Liver (tissue), 9 donors: Measurements from ENCODE around the gene TSPAN8. TPM values are rescaled to one million over a fixed set of nuclear protein-coding genes. Genes with fewer than 3 reads are reported as not detected.

Source experiments
- DNase-seq: peaks from one replicate; pipeline ENCODE4 v3.0.0-alpha.2; 2017; ENCODE audit warnings: low spot score
- H3K27ac ChIP-seq, 2 donors: one replicate each; pipeline ENCODE4 v1.7.0; 2013; ENCODE audit warnings: inconsistent platforms in 2 of 2, low read length in 2 of 2, control low read depth in 1 of 2, low read depth in 1 of 2, mild to moderate bottlenecking in 1 of 2
- H3K27me3 ChIP-seq, 4 donors: one replicate each; pipeline versions ENCODE4 v1.6.1 to v1.7.0; 2013; ENCODE audit warnings: low read length in 3 of 4, inconsistent platforms in 1 of 4, mild to moderate bottlenecking in 1 of 4, moderate library complexity in 1 of 4; ENCODE audit not compliant: control insufficient read depth in 4 of 4, insufficient read depth in 4 of 4
- H3K36me3 ChIP-seq, 4 donors: one replicate each; pipeline versions ENCODE4 v1.6.1 to v1.7.0; 2013; ENCODE audit warnings: low read length in 3 of 4, mild to moderate bottlenecking in 3 of 4, low read depth in 1 of 4, moderate library complexity in 1 of 4; ENCODE audit not compliant: control insufficient read depth in 4 of 4, insufficient read depth in 3 of 4
- H3K4me1 ChIP-seq, 4 donors: one replicate each; pipeline versions ENCODE4 v1.6.1 to v1.7.0; 2013; ENCODE audit warnings: low read length in 3 of 4, mild to moderate bottlenecking in 3 of 4, moderate library complexity in 1 of 4; ENCODE audit not compliant: control insufficient read depth in 4 of 4, insufficient read depth in 4 of 4
- H3K4me3 ChIP-seq, 3 donors: one replicate each; pipeline versions ENCODE4 v1.6.1 to v1.7.0; 2013; ENCODE audit warnings: low read length in 3 of 3, control low read depth in 1 of 3, low read depth in 1 of 3, mild to moderate bottlenecking in 1 of 3
- H3K9ac ChIP-seq, 2 donors: one replicate each; pipeline ENCODE4 v1.7.0; 2013; ENCODE audit warnings: low read length in 2 of 2, mild to moderate bottlenecking in 2 of 2, moderate library complexity in 2 of 2, control low read depth in 1 of 2, low read depth in 1 of 2
- H3K9me3 ChIP-seq, 4 donors: one replicate each; pipeline versions ENCODE4 v1.6.1 to v1.7.0; 2013; ENCODE audit warnings: low read length in 3 of 4; ENCODE audit not compliant: control insufficient read depth in 4 of 4
- HNF4A ChIP-seq, 2 donors: conservative IDR thresholded peaks; 2 replicates each; pipeline ENCODE4 v1.6.1; 2016; ENCODE audit warnings: antibody characterized with exemption in 2 of 2, mild to moderate bottlenecking in 2 of 2
- HNF4G ChIP-seq: IDR thresholded peaks from 2 replicates; pipeline ENCODE4 v1.6.1; 2016; ENCODE audit warnings: antibody characterized with exemption
- JUND ChIP-seq, 2 donors: IDR thresholded peaks; 2 replicates each; pipeline ENCODE4 v1.6.1; 2016; ENCODE audit warnings: antibody characterized with exemption in 2 of 2
- RAD21 ChIP-seq, 2 donors: IDR thresholded peaks; 2 replicates each; pipeline ENCODE4 v1.6.1; 2016; ENCODE audit warnings: antibody characterized with exemption in 2 of 2, mild to moderate bottlenecking in 2 of 2
- RXRA ChIP-seq, 2 donors: IDR thresholded peaks; 2 replicates each; pipeline ENCODE4 v1.6.1; 2017 to 2018; ENCODE audit warnings: antibody characterized with exemption in 2 of 2, mild to moderate bottlenecking in 1 of 2
- SP1 ChIP-seq: IDR thresholded peaks from 2 replicates; pipeline ENCODE4 v1.6.1; 2018; ENCODE audit warnings: antibody characterized with exemption, mild to moderate bottlenecking
- TAF1 ChIP-seq: conservative IDR thresholded peaks from 2 replicates; pipeline ENCODE4 v1.6.1; 2016; ENCODE audit warnings: antibody characterized with exemption, mild to moderate bottlenecking
- YY1 ChIP-seq: IDR thresholded peaks from 2 replicates; pipeline ENCODE4 v1.6.1; 2016; ENCODE audit warnings: antibody characterized with exemption, mild to moderate bottlenecking
- WGBS: extraction: QIAGEN DNeasy Blood & Tissue Kit; methylation state at CpG from one replicate; pipeline ENCODE4 v1.1.7; 2013; 5-methylcytosine and 5-hydroxymethylcytosine counted together
- polyA plus RNA-seq, 2 donors: library from polyadenylated mRNA; stranded (reverse) in 1 of 2; unstranded in 1 of 2; fragments of 200-250 nt in 1 of 2; fragments of >200 nt in 1 of 2; fragmentation: Nextera tagmentation in 1 of 2; extraction: Ambion mirVana in 1 of 2; gene quantifications; one replicate each; pipeline versions ENCODE4 v1.2.1 to v1.2.3, GENCODE V29; 2013 to 2015
- total RNA-seq, 2 donors: library from RNA; depleted of rRNA; stranded (reverse); fragments of >200 nt; gene quantifications; one replicate each; pipeline ENCODE4 v1.2.3, GENCODE V29; 2014
- TF ChIP-seq, protein P1 (sequence below): IDR thresholded peaks from 2 replicates; pipeline ENCODE4 v1.6.1; 2016; ENCODE audit warnings: antibody characterized with exemption
- TF ChIP-seq, protein P2 (sequence below): fragments of 150-350 bp; IDR thresholded peaks from 2 replicates; pipeline ENCODE4 v1.5.1; 2017; ENCODE audit warnings: improper control_type of control experiment, low read depth, low read length; ENCODE audit not compliant: missing input control
- TF ChIP-seq, protein P3 (sequence below): IDR thresholded peaks from 2 replicates; pipeline ENCODE4 v1.6.1; 2016; ENCODE audit warnings: antibody characterized with exemption
- TF ChIP-seq, protein P4 (sequence below): IDR thresholded peaks from 2 replicates; pipeline ENCODE4 v1.6.1; 2016; ENCODE audit warnings: antibody characterized with exemption
- donor health status: healthy.
- donor health status: healthy.
- donor health status: healthy.
- donor health status: healthy.
- donor health status: healthy.

The TSPAN8 gene
- total and polyA plus RNA-seq, 4 donors, result 0.65 to 9.3 (median 5.2) TPM

DNA sequence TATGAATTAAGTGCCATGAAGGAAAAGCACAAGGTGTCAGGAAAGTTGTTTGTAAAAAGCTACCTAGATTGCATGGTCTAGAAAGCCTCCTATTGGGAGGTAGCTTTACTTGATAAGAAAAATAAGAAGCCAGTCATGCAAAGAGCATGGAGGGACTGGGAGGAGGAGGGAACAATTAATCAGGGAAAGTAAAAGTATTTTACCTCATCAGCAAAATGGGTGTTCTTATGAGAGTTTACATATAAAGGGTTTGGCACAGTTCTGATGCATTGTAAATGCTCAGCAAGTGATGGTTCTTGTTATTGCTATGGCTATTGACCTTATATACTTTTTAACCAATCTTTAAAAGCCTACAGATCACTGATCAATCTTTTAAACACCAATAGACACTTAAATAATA is 17.0 kb upstream of the TSPAN8 start (continued):
- no peak for TF ChIP-seq YY1

DNA sequence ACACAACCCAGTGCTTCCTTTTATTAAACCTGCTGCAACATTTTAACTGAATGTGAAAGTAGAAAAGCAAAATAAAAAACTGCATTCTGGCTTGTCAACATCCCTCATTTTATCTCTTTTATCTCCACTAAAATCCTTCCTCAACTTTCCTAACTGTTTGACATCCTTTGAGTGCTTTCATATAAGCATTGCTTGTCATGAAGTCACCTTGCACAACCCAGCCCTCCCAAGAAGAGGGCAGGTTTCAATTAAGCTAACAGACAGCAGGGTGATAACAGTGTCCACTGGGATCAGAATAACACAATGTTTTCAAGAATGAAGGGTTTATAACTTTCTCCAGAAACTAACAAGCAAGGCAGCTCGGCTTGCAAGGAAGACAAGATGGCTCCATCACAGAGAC is 16.3 kb upstream of the TSPAN8 start:
- Histone ChIP-seq H3K4me1 (peaks cover 0 to 13% (median 5%) of the 10 kb centered on the region in 4 donors), H3K36me3 (no peaks in the 10 kb centered on the region), H3K27ac (no peak overlapping the region), H3K4me3 (no peak overlapping the region), H3K9ac (no peak overlapping the region), H3K9me3 (no peaks in the 10 kb centered on the region), H3K27me3 (no peaks in the 10 kb centered on the region)
- 67% methylated on average over 1 of the region's 1 CpG for WGBS
- no peak for DNase-seq
- no peak for TF ChIP-seq YY1
- TF ChIP-seq, protein P1, sequence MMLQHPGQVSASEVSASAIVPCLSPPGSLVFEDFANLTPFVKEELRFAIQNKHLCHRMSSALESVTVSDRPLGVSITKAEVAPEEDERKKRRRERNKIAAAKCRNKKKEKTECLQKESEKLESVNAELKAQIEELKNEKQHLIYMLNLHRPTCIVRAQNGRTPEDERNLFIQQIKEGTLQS, result no peak
- TF ChIP-seq, protein P2, sequence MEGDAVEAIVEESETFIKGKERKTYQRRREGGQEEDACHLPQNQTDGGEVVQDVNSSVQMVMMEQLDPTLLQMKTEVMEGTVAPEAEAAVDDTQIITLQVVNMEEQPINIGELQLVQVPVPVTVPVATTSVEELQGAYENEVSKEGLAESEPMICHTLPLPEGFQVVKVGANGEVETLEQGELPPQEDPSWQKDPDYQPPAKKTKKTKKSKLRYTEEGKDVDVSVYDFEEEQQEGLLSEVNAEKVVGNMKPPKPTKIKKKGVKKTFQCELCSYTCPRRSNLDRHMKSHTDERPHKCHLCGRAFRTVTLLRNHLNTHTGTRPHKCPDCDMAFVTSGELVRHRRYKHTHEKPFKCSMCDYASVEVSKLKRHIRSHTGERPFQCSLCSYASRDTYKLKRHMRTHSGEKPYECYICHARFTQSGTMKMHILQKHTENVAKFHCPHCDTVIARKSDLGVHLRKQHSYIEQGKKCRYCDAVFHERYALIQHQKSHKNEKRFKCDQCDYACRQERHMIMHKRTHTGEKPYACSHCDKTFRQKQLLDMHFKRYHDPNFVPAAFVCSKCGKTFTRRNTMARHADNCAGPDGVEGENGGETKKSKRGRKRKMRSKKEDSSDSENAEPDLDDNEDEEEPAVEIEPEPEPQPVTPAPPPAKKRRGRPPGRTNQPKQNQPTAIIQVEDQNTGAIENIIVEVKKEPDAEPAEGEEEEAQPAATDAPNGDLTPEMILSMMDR, result no peak
- TF ChIP-seq TAF1, result no peak
- no peak for TF ChIP-seq HNF4G
- TF ChIP-seq, protein P3, sequence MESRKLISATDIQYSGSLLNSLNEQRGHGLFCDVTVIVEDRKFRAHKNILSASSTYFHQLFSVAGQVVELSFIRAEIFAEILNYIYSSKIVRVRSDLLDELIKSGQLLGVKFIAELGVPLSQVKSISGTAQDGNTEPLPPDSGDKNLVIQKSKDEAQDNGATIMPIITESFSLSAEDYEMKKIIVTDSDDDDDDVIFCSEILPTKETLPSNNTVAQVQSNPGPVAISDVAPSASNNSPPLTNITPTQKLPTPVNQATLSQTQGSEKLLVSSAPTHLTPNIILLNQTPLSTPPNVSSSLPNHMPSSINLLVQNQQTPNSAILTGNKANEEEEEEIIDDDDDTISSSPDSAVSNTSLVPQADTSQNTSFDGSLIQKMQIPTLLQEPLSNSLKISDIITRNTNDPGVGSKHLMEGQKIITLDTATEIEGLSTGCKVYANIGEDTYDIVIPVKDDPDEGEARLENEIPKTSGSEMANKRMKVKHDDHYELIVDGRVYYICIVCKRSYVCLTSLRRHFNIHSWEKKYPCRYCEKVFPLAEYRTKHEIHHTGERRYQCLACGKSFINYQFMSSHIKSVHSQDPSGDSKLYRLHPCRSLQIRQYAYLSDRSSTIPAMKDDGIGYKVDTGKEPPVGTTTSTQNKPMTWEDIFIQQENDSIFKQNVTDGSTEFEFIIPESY, result no peak

DNA sequence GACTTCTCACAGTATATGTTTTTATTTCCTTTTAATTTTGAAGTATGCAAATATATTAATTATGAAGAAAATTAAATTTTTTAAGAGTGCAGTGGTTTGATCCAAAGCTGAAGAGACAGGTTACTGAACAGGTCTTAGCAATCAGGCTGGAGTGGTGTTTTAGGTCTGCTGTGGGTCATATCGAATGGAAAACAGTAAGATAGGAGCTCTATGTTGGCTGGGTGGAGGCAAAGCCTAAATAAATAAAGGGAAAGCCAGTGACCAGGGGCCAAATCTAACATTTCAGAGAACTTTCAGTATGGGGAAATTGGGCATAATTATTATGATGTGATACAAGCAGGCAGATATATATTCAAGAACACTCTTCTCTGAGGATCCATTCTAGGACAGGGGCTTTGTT is 12.7 kb upstream of the TSPAN8 start:
- no peaks in the 10 kb centered on the region for H3K9me3 ChIP-seq
- TF ChIP-seq HNF4G (no peak), RAD21 (IDR thresholded peaks at IDR 0.05) (peak in 1 of 2 donors; percentile 21), YY1 (peak; percentile 17), SP1 (no peak), RXRA (IDR thresholded peaks at IDR 0.05) (peak in 1 of 2 donors; percentile 11), JUND (IDR thresholded peaks at IDR 0.05) (no peak), HNF4A (conservative IDR thresholded peaks at IDR 0.05) (peak in 1 of 2 donors; percentile 14), TAF1 (no peak)
- TF ChIP-seq, protein P2, result no peak
- TF ChIP-seq, protein P1, result no peak
- TF ChIP-seq, protein P4, sequence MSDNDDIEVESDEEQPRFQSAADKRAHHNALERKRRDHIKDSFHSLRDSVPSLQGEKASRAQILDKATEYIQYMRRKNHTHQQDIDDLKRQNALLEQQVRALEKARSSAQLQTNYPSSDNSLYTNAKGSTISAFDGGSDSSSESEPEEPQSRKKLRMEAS, result no peak
- H3K4me3 ChIP-seq, result no peak overlapping the region
- WGBS, result 33% methylated on average over 1 of the region's 1 CpG
- H3K36me3 ChIP-seq, result no peaks in the 10 kb centered on the region
- no peaks in the 10 kb centered on the region for H3K27me3 ChIP-seq
- H3K27ac ChIP-seq, result no peak overlapping the region
- peaks cover 0 to 2% (median 0%) of the 10 kb centered on the region in 4 donors for H3K4me1 ChIP-seq
- H3K9ac ChIP-seq, result no peak overlapping the region
- DNase-seq, result no peak
